ENCODE measurements around the gene PTHLH.

DNA sequence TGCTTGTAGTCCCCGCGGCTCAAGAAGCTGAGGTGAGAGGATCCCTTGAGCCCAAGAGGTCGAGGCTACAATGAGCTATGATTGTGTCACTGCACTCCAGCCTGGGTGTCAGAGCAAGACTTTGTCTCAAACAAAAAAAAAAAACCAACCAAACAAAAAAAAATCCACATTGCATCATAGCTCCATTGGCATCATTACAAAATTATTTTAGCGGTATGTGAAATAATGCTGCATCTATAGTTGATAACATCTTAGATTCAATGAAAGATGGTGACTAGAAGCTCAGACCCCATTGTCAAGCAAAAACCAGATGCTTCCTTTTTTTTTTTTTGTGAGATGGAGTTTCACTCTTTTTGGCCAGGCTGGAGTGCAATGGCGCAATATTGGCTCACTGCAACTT lies 14.8 kb upstream of the PTHLH start:
- TF ChIP-seq, protein P1, sequence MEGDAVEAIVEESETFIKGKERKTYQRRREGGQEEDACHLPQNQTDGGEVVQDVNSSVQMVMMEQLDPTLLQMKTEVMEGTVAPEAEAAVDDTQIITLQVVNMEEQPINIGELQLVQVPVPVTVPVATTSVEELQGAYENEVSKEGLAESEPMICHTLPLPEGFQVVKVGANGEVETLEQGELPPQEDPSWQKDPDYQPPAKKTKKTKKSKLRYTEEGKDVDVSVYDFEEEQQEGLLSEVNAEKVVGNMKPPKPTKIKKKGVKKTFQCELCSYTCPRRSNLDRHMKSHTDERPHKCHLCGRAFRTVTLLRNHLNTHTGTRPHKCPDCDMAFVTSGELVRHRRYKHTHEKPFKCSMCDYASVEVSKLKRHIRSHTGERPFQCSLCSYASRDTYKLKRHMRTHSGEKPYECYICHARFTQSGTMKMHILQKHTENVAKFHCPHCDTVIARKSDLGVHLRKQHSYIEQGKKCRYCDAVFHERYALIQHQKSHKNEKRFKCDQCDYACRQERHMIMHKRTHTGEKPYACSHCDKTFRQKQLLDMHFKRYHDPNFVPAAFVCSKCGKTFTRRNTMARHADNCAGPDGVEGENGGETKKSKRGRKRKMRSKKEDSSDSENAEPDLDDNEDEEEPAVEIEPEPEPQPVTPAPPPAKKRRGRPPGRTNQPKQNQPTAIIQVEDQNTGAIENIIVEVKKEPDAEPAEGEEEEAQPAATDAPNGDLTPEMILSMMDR (conservative IDR thresholded peaks at IDR 0.05), result no peak
- no peak for TF ChIP-seq EZH2 (IDR thresholded peaks at IDR 0.05; ENCODE audit: low read depth)
